Measurements from ENCODE around the gene SFN. TPM values are rescaled to one million over a fixed set of nuclear protein-coding genes. Genes with fewer than 3 reads are reported as not detected.

Gene SFN
- total RNA-seq, 1 experiment from 2014 or later, result not detected

GRCh38 chr1:26889551-26890466 is 26.9 kb downstream of the SFN start, which contains the start of gene GPN2:
GPN2 (minus strand) TSS chr1:26890283; CDS start chr1:26890096, 187 bp downstream.
- in situ Hi-C loops (cut with HindIII; ENCODE audit: low pct_unique_long_range_greater_than_20kb, low sequenced_read_pairs), result no loop called here
- peak; percentile 74 for DNase-seq (ENCODE audit: low read depth, low spot score)

DNA sequence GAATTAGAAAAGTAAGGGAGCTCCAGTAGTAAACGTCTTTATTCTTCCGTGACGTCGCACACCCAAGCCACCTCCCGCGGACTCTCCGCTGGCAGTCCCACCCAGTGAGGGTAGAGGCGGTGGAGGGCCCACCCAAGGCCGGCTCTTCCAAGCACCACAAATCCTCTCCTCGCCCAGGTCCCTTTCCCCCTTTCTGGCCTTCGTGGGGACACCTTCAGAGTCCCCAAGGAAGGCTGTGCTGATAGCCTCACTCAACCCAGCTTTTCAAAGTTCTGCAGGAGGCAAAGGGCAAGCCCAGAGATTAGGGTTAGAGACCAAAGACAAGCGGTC is 27.5 kb downstream of the SFN start:
- in situ Hi-C loops (cut with HindIII; ENCODE audit: low pct_unique_long_range_greater_than_20kb, low sequenced_read_pairs), result no loop called here

GRCh38 chr1:26894263-26894662 is 31.3 kb downstream of the SFN start:
- in situ Hi-C loops (cut with HindIII; ENCODE audit: low pct_unique_long_range_greater_than_20kb, low sequenced_read_pairs), result no loop called here
- DNase-seq (ENCODE audit: low read depth, low spot score), result no peak

More for the DNA sequence above, 27.5 kb downstream of the SFN start:
- DNase-seq (ENCODE audit: low read depth, low spot score), result no peak

- in situ Hi-C loops (cut with HindIII; ENCODE audit: low pct_unique_long_range_greater_than_20kb, low sequenced_read_pairs), result no loop called here
- DNase-seq (ENCODE audit: low read depth, low spot score), result no peak
These were observed 34.4 kb downstream of the SFN start for GRCh38 chr1:26897351-26897750.

- in situ Hi-C loops (cut with HindIII; ENCODE audit: low pct_unique_long_range_greater_than_20kb, low sequenced_read_pairs), result no loop called here
- DNase-seq (ENCODE audit: low read depth, low spot score), result peak; percentile 93
These were observed 37.3 kb downstream of the SFN start, which contains the start of gene GPATCH3 for GRCh38 chr1:26900001-26900814. GPATCH3 (minus strand) TSS chr1:26900467; CDS start chr1:26900442, 25 bp downstream.

GRCh38 chr1:26900815-26901511 is 38.0 kb downstream of the SFN start:
- DNase-seq (ENCODE audit: low read depth, low spot score), result no peak
- in situ Hi-C loops (cut with HindIII; ENCODE audit: low pct_unique_long_range_greater_than_20kb, low sequenced_read_pairs), result no loop called here

GRCh38 chr1:26907071-26907917 is 44.3 kb downstream of the SFN start:
- in situ Hi-C loops (cut with HindIII; ENCODE audit: low pct_unique_long_range_greater_than_20kb, low sequenced_read_pairs), result no loop called here
- DNase-seq (ENCODE audit: low read depth, low spot score), result no peak

- in situ Hi-C loops (cut with HindIII; ENCODE audit: low pct_unique_long_range_greater_than_20kb, low sequenced_read_pairs), result no loop called here
- no peak for DNase-seq (ENCODE audit: low read depth, low spot score)
These were observed 47.0 kb downstream of the SFN start for GRCh38 chr1:26909951-26910342.

DNA sequence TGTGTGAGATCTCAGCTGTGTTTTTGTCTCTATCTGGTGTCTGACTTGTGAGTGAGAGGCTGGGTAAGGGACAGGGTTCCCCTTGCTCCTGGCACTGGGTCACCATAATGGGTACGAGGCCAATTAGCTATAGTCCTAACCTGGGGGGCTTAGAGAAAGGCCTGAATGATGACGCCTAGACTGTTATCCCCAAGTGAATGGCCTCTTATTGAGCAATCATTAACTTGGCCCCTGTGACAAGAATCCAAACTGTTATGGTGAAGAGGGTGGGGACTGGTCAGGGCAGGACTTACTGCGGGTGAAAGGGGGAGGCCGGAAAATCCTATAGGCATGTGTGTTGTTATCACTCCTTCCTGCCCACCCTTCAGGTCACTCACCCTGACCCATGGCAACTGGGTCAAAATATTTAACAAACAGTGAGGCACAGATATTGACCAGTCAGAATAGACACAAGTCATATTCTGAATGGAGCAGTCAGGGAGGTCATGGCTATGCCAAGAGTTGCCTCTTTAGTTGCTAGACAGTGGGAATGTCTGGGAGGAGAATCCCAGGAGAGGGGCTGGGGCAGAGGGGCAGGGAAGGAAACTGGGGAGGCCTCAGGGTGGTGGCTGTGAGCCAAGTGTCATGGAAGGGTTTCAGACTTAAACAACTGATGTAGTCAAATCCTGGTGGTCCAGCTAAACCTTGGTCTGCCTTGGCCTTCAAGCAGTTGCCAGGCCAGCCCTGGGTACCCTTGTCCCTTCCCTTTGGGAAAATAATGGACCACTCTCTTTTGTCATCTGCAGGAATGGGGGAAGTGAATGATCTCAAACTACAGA is 47.6 kb downstream of the SFN start:
- no peak for DNase-seq (ENCODE audit: low read depth, low spot score)
- in situ Hi-C loops (cut with HindIII; ENCODE audit: low pct_unique_long_range_greater_than_20kb, low sequenced_read_pairs), result no loop called here

DNA sequence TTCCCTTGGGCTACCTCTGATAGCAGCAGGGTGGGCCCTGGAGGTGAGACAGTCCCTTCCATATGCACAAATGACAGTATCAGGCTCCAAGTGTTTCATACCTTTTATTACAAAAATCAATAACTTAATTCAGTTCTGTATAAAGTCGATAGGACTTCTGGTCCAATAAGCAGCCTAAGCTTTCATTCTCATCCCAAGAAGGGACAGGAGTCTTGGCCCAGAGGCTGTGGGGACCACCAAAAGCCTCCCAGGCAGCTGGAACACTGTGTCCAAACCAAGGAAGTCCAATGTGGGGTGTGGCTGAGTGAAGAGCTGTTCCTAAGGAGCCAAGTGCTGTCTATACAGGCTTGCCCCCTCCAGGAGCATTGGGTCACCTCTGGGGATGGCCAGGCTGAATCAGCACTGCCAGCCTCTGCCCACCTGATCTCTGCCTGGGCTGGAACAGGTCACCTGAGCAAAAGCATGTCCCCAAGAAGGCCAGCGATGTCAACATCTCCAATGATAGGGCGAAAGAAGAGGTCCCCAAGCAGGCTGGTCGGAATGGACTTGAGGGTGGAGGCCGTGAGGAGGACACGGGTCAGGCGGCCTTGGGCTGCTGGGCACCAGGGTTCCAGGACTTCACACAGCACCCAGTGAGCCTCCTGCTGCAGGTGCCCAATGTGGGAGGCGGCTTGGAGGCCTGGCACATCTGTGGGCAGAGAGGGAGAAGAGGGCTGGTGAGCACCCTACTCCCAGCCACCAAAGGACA is 48.6 kb downstream of the SFN start:
- no peak for DNase-seq (ENCODE audit: low read depth, low spot score)
- in situ Hi-C loops (cut with HindIII; ENCODE audit: low pct_unique_long_range_greater_than_20kb, low sequenced_read_pairs), result no loop called here

- no peak for DNase-seq (ENCODE audit: low read depth, low spot score)
- in situ Hi-C loops (cut with HindIII; ENCODE audit: low pct_unique_long_range_greater_than_20kb, low sequenced_read_pairs), result no loop called here
These were observed 49.2 kb downstream of the SFN start for GRCh38 chr1:26912147-26912490.

- in situ Hi-C loops (cut with HindIII; ENCODE audit: low pct_unique_long_range_greater_than_20kb, low sequenced_read_pairs), result no loop called here
- no peak for DNase-seq (ENCODE audit: low read depth, low spot score)
These were observed 50.4 kb downstream of the SFN start for GRCh38 chr1:26913389-26913753.

All from SK-MEL-5 (cell line).